Kidney (tissue), 14 donors: Measurements from ENCODE around the gene SPCS2. TPM values are rescaled to one million over a fixed set of nuclear protein-coding genes. Genes with fewer than 3 reads are reported as not detected.

ENCODE experiments used
- DNase-seq, 5 donors: peaks; one replicate each; pipeline ENCODE4 v3.0.0-alpha.2; 2013 to 2020
- FAIRE-seq: peaks from 2 replicates; lab custom pipeline; 2012; peaks lifted over from hg19 to GRCh38; lab: Jason Lieb, UNC
- H3K27ac ChIP-seq, 2 donors: one replicate each; pipeline ENCODE4 v1.7.0; 2013; ENCODE audit warnings: low read depth in 2 of 2, low read length in 2 of 2, inconsistent platforms in 1 of 2
- H3K27me3 ChIP-seq: one replicate; pipeline ENCODE4 v1.7.1; 2013; ENCODE audit warnings: low read length, inconsistent platforms; ENCODE audit not compliant: control insufficient read depth, insufficient read depth
- H3K36me3 ChIP-seq, 3 donors: one replicate each; pipeline versions ENCODE4 v1.7.0 to v1.7.1; 2013; ENCODE audit warnings: low read length in 3 of 3, control low read depth in 1 of 3, inconsistent platforms in 1 of 3; ENCODE audit not compliant: insufficient read depth in 3 of 3, control insufficient read depth in 2 of 3
- H3K4me1 ChIP-seq, 3 donors: one replicate each; pipeline versions ENCODE4 v1.7.0 to v1.7.1; 2013; ENCODE audit warnings: low read length in 3 of 3, inconsistent platforms in 1 of 3, low read depth in 1 of 3; ENCODE audit not compliant: control insufficient read depth in 2 of 3, insufficient read depth in 2 of 3
- H3K4me3 ChIP-seq, 3 donors: one replicate each; pipeline versions ENCODE4 v1.7.0 to v1.8.1; 2013; ENCODE audit warnings: low read length in 3 of 3, control low read depth in 1 of 3, inconsistent platforms in 1 of 3
- H3K9ac ChIP-seq, 3 donors: one replicate each; pipeline versions ENCODE4 v1.7.0 to v1.7.1; 2013; ENCODE audit warnings: low read length in 3 of 3, control low read depth in 1 of 3, inconsistent platforms in 1 of 3
- H3K9me3 ChIP-seq, 3 donors: one replicate each; pipeline versions ENCODE4 v1.7.0 to v1.7.1; 2013; ENCODE audit warnings: low read length in 3 of 3, control low read depth in 1 of 3, inconsistent platforms in 1 of 3; ENCODE audit not compliant: control insufficient read depth in 2 of 3, insufficient read depth in 1 of 3
- intact Hi-C: fragments of 100-400 bp; cut with DNase I; formaldehyde crosslinking; loops from one replicate; pipeline ENCODE4 v1.11.1; 2022
- polyA plus RNA-seq: library from polyadenylated mRNA; stranded (reverse); fragments of 350-450 nt; fragmentation: Illumina TruSeq; extraction: RNeasy Lipid Tissue Mini Kit (QIAGEN cat#74804); gene quantifications from one replicate; pipeline ENCODE4 v1.2.3, GENCODE V29; 2014; ENCODE audit warnings: low read depth, low replicate concordance; ENCODE audit not compliant: insufficient read depth
- total RNA-seq: library from RNA; stranded (reverse); fragmentation: NEBNext Ultra II Directional; extraction: Animal tissue kit (Norgen Biotek cat#: 25700); gene quantifications from one replicate; pipeline ENCODE4 v1.2.1, GENCODE V29; 2021
- TF ChIP-seq, protein P1 (sequence below): IDR thresholded peaks from 3 replicates; pipeline ENCODE4 v1.5.1; 2012; ENCODE audit warnings: mild to moderate bottlenecking, moderate library complexity, borderline replicate concordance; ENCODE audit not compliant: insufficient read depth; ENCODE audit errors: extremely low read depth
- donor health status: control.
- donor health status: control.
- donor health status: control.
- donor health status: control.
- donor health status: control.
- donor health status: DM: yes; HTN: yes; CAD: no.
- donor health status: Normal renal cell carcinoma (clear cell type).

Gene SPCS2
- total and polyA plus RNA-seq, 2 donors from 2014 or later, result 176 to 224 TPM

- FAIRE-seq (no peak), DNase-seq (no peak)
- intact Hi-C loops, result no loop called here
- Histone ChIP-seq H3K27me3 (no peaks in the 10 kb centered on the region), H3K4me1 (peaks cover 0 to 12% (median 7%) of the 10 kb centered on the region in 3 donors), H3K9me3 (no peaks in the 10 kb centered on the region), H3K9ac (no peak overlapping the region), H3K27ac (no peak overlapping the region), H3K4me3 (no peak overlapping the region), H3K36me3 (peaks cover 0 to 2% (median 0%) of the 10 kb centered on the region in 3 donors)
- TF ChIP-seq, protein P1, sequence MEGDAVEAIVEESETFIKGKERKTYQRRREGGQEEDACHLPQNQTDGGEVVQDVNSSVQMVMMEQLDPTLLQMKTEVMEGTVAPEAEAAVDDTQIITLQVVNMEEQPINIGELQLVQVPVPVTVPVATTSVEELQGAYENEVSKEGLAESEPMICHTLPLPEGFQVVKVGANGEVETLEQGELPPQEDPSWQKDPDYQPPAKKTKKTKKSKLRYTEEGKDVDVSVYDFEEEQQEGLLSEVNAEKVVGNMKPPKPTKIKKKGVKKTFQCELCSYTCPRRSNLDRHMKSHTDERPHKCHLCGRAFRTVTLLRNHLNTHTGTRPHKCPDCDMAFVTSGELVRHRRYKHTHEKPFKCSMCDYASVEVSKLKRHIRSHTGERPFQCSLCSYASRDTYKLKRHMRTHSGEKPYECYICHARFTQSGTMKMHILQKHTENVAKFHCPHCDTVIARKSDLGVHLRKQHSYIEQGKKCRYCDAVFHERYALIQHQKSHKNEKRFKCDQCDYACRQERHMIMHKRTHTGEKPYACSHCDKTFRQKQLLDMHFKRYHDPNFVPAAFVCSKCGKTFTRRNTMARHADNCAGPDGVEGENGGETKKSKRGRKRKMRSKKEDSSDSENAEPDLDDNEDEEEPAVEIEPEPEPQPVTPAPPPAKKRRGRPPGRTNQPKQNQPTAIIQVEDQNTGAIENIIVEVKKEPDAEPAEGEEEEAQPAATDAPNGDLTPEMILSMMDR, result no peak
Observed at GRCh38 chr11:74951226-74951625, 2.2 kb downstream of the SPCS2 start.

DNA sequence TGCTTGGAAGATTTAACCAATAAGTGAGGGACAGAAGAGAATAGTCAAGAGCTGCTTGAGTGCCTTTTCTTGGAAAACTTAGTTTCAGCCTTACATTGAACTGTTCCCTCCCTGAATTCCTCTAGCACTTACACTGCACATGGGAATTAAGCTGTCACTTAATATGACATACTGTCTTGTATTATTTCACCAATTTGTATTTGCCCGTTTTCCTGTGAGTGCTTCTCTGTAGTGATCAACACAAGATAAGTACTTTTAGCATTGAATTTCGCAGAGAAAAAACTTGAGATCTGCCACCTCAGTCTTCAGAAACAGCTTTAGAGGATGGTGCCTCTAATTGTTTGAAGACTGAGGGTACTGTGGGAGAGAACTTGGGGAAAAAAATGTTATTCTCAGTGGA is 3.7 kb downstream of the SPCS2 start:
- intact Hi-C loops, result no loop called here
- Histone ChIP-seq H3K27ac (no peak overlapping the region), H3K9me3 (no peaks in the 10 kb centered on the region), H3K27me3 (no peaks in the 10 kb centered on the region), H3K4me1 (peaks cover 0 to 12% (median 7%) of the 10 kb centered on the region in 3 donors), H3K36me3 (peaks cover 0 to 2% (median 0%) of the 10 kb centered on the region in 3 donors), H3K9ac (no peak overlapping the region), H3K4me3 (no peak overlapping the region)
- FAIRE-seq (no peak), DNase-seq (no peak)
- TF ChIP-seq, protein P1, result no peak

DNA sequence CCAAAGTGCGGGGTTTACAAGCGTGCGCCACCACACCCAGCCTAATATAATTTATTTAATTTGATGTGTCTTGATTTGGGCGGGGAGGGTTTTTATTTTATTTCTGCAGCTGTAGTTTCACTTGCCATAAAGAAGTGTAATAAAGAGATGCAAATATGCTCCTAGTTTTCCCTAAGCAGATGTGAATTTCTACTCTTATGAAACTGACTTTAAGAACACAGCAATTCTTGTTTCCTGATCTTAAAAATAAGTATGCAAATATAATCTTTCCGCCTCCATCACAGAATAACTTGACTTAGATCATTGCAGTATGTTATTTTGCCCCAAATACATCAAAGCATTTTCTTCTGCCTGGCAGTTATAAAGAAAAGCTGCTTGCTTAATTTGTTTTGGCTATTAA is 4.4 kb downstream of the SPCS2 start:
- peak in 1 of 5 donors; percentile 2 for DNase-seq
- intact Hi-C loops, result no loop called here
- H3K9me3 ChIP-seq, result no peaks in the 10 kb centered on the region
- H3K9ac ChIP-seq, result no peak overlapping the region
- FAIRE-seq, result no peak
- no peak overlapping the region for H3K4me3 ChIP-seq
- H3K4me1 ChIP-seq, result peaks cover 0 to 12% (median 7%) of the 10 kb centered on the region in 3 donors
- H3K36me3 ChIP-seq, result peaks cover 0 to 2% (median 0%) of the 10 kb centered on the region in 3 donors
- H3K27me3 ChIP-seq, result no peaks in the 10 kb centered on the region
- no peak overlapping the region for H3K27ac ChIP-seq
- TF ChIP-seq, protein P1, result no peak

DNA sequence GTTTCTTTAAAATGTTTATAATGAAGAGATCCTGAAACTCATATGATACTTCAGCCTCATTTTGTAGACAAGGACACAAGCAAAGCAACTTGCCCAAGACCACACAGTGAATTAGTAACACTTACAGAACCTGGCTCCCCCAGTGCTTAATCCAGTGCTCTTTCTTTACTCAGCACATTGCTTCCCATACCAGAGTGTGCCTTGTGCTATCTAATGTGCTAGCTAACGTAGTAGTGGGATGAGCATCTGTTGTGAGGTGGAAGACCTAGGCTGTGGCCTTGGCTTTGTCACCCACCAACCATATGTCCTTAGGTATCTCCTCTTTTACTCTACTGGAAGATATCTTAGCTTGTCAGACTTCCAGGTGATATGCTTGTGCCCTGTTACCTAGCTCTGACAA is 5.1 kb downstream of the SPCS2 start:
- Histone ChIP-seq H3K4me1 (peaks cover 0 to 12% (median 7%) of the 10 kb centered on the region in 3 donors), H3K27me3 (no peaks in the 10 kb centered on the region), H3K9me3 (no peaks in the 10 kb centered on the region), H3K9ac (no peak overlapping the region), H3K36me3 (peaks cover 0 to 2% (median 0%) of the 10 kb centered on the region in 3 donors), H3K4me3 (no peak overlapping the region), H3K27ac (no peak overlapping the region)
- DNase-seq (no peak), FAIRE-seq (no peak)
- intact Hi-C loops, result no loop called here
- TF ChIP-seq, protein P1, result no peak
